Tibial artery (tissue), 4 donors: Measurements from ENCODE around the gene TANK.
"Not testable (repeated sequence)": the region's sequence is repeated elsewhere in the genome, so short reads cannot be mapped to it uniquely, and the experiment has no call there.

Source experiments
- DNase-seq, 2 donors: peaks; one replicate each; pipeline ENCODE4 v3.0.0-alpha.2; 2019
- H3K27ac ChIP-seq, 2 donors: fragments of 200-600 bp; sonication (generic) in 1 of 2; 1 replicate in 1 of 2; 2 replicates in 1 of 2; pipeline ENCODE4 v1.5.1; 2018 to 2019; ENCODE audit warnings: mild to moderate bottlenecking in 1 of 2
- H3K27me3 ChIP-seq, 2 donors: fragments of 200-600 bp; sonication (generic) in 1 of 2; one replicate each; pipeline versions ENCODE4 v1.5.1 to v1.6.0; 2016 to 2019
- H3K36me3 ChIP-seq, 3 donors: fragments of 200-600 bp; sonication (generic) in 2 of 3; one replicate each; pipeline ENCODE4 v1.5.1; 2016 to 2019; ENCODE audit warnings: mild to moderate bottlenecking in 2 of 3
- H3K4me1 ChIP-seq, 4 donors: fragments of 200-600 bp; sonication (generic) in 2 of 4; 1 replicate in 3 of 4; 2 replicates in 1 of 4; pipeline ENCODE4 v1.5.1; 2016 to 2019
- H3K4me3 ChIP-seq, 2 donors: fragments of 200-600 bp; sonication (generic) in 1 of 2; 1 replicate in 1 of 2; 2 replicates in 1 of 2; pipeline ENCODE4 v1.5.1; 2018 to 2019; ENCODE audit warnings: mild to moderate bottlenecking in 2 of 2
- H3K9me3 ChIP-seq, 3 donors: fragments of 200-600 bp; sonication (generic) in 1 of 3; one replicate each; pipeline ENCODE4 v1.5.1; 2016 to 2019
- CTCF ChIP-seq, 2 experiments: fragments of 200-600 bp in 1 of 2; fragments of 450-650 bp in 1 of 2; IDR thresholded peaks; one replicate each; pipeline ENCODE4 v1.5.1; 2017 to 2019; ENCODE audit warnings: antibody characterized with exemption in 2 of 2, mild to moderate bottlenecking in 1 of 2, moderate library complexity in 1 of 2
- intact Hi-C: fragments of 100-400 bp; cut with DNase I; formaldehyde crosslinking; loops from one replicate; pipeline ENCODE4 v1.15.0; 2023; ENCODE audit warnings: low total_unique reads

Gene TANK

GRCh38 chr2:161128885-161129284 is 31.3 kb upstream of the TANK start:
- DNase-seq: no peak
- Histone ChIP-seq H3K4me1 (peaks cover 0 to 6% (median 5%) of the 10 kb centered on the region in 4 donors), H3K27ac (no peak overlapping the region), H3K4me3 (no peak overlapping the region), H3K27me3 (no peaks in the 10 kb centered on the region), H3K36me3 (no peaks in the 10 kb centered on the region), H3K9me3 (no peaks in the 10 kb centered on the region)
- intact Hi-C loops: no loop called here
- no peak for TF ChIP-seq CTCF (IDR thresholded peaks at IDR 0.05)

GRCh38 chr2:161130354-161130753 is 29.9 kb upstream of the TANK start:
- Histone ChIP-seq H3K4me1 (peaks cover 0 to 14% (median 8%) of the 10 kb centered on the region in 4 donors), H3K9me3 (no peaks in the 10 kb centered on the region), H3K4me3 (no peak overlapping the region), H3K36me3 (no peaks in the 10 kb centered on the region), H3K27ac (no peak overlapping the region), H3K27me3 (no peaks in the 10 kb centered on the region)
- no peak for DNase-seq
- TF ChIP-seq CTCF (IDR thresholded peaks at IDR 0.05): no peak
- intact Hi-C loops: no loop called here

DNA sequence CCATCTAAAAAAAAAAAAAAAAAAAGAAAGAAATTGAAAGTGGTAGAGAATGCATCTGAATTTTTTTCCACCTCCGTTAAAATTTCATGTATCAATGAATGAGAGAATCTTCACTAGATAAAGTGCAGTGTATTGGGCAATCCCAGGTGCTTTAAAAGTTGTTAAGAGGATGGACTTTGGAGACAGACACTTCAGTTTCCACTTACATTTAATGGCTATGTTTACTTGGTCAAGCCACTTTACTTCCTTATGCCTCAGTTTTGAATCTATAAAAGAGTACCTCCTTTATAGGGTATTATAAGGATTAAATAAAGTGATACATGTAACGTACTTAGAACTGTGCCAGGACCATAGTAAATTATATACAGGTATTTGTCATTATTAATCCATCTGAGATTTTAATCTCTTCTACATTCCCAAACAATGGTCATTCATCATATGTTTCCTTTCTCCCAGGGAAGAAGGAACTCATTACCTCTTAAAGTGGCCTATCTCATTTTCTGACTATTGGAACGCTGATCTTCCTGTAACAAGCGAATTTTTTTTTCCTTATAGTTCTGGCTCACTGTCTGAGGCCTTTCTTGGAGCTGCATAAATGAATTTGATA is 29.1 kb upstream of the TANK start:
- H3K4me1 ChIP-seq: peaks cover 0 to 22% (median 14%) of the 10 kb centered on the region in 4 donors
- intact Hi-C loops: no loop called here
- no peaks in the 10 kb centered on the region for H3K27me3 ChIP-seq
- TF ChIP-seq CTCF (IDR thresholded peaks at IDR 0.05): no peak
- H3K36me3 ChIP-seq: no peaks in the 10 kb centered on the region
- no peak for DNase-seq
- H3K27ac ChIP-seq: no peak overlapping the region
- no peaks in the 10 kb centered on the region for H3K9me3 ChIP-seq
- no peak overlapping the region for H3K4me3 ChIP-seq

- intact Hi-C loops: no loop called here
- no peak for DNase-seq
- H3K36me3 ChIP-seq: no peaks in the 10 kb centered on the region
- H3K9me3 ChIP-seq: no peaks in the 10 kb centered on the region
- H3K27ac ChIP-seq: no peak overlapping the region
- no peak overlapping the region for H3K4me3 ChIP-seq
- peaks cover 0 to 25% (median 20%) of the 10 kb centered on the region in 4 donors for H3K4me1 ChIP-seq
- TF ChIP-seq CTCF (IDR thresholded peaks at IDR 0.05): no peak
- no peaks in the 10 kb centered on the region for H3K27me3 ChIP-seq
These were observed 28.4 kb upstream of the TANK start for GRCh38 chr2:161131804-161132203.

GRCh38 chr2:161132384-161132783 is 27.8 kb upstream of the TANK start:
- H3K4me3 ChIP-seq, DNase-seq, intact Hi-C loops, H3K9me3 ChIP-seq, H3K36me3 ChIP-seq, H3K27ac ChIP-seq, H3K27me3 ChIP-seq: not testable (repeated sequence)
- H3K4me1 ChIP-seq: peaks cover 0 to 28% (median 21%) of the 10 kb centered on the region in 4 donors

DNA sequence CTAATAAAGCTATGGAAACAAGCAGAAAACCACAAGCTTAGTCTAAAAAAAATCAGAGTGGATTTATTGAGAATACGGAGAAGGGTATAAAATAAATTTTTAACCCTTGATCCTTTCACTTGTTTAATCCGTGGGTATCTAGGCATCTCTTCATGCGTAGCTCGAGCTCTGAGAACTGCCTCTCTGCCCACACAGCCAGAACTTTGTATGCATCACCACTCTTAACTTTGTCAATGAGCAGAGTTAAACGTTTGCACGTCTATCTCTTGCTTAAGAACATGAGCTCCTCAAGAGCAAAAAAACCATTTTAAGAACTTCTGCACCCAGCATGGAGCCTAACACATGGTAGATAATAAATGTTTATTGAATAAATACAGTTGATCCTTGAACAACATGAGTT is 26.9 kb upstream of the TANK start:
- no peaks in the 10 kb centered on the region for H3K27me3 ChIP-seq
- intact Hi-C loops: no loop called here
- H3K9me3 ChIP-seq: no peaks in the 10 kb centered on the region
- no peak overlapping the region for H3K27ac ChIP-seq
- no peak for DNase-seq
- peaks cover 0 to 36% (median 21%) of the 10 kb centered on the region in 4 donors for H3K4me1 ChIP-seq
- TF ChIP-seq CTCF (IDR thresholded peaks at IDR 0.05): no peak
- H3K4me3 ChIP-seq: no peak overlapping the region
- H3K36me3 ChIP-seq: no peaks in the 10 kb centered on the region
